GM15510 (cell line): Measurements from ENCODE around the gene RWDD3.

Experiments
- POLR2A ChIP-seq: IDR thresholded peaks from 3 replicates; pipeline ENCODE4 v1.6.1; 2011; ENCODE audit warnings: borderline replicate concordance; ENCODE audit not compliant: insufficient read length; ENCODE audit errors: extremely low read depth

Gene RWDD3

GRCh38 chr1:95287825-95288224, 53.8 kb downstream of the RWDD3 start:
- no peak for TF ChIP-seq POLR2A
